Brain microvascular endothelial cell (primary cell): ENCODE measurements around the gene CDC42EP2.

Experiments
- DNase-seq: peaks from one replicate; pipeline ENCODE4 v3.0.0-alpha.2; 2020
- H3K27ac ChIP-seq: fragments of 250-450 bp; sonication (Bioruptor Pico); 2 replicates; pipeline ENCODE4 v1.5.1; 2020; ENCODE audit warnings: mild to moderate bottlenecking, moderate library complexity
- H3K27me3 ChIP-seq: fragments of 250-450 bp; sonication (Bioruptor Pico); replicated peaks from 2 replicates; pipeline ENCODE4 v1.5.1; 2020; ENCODE audit warnings: mild to moderate bottlenecking
- H3K36me3 ChIP-seq: fragments of 250-450 bp; sonication (Bioruptor Pico); replicated peaks from 2 replicates; pipeline ENCODE4 v1.5.1; 2020; ENCODE audit warnings: mild to moderate bottlenecking
- H3K4me3 ChIP-seq: 2 replicates; pipeline ENCODE4 v1.5.1; 2011; ENCODE audit warnings: low read depth, mild to moderate bottlenecking, control low read depth, low read length, moderate library complexity
- in situ Hi-C: cut with HindIII; loops from 2 replicates; pipeline ENCODE4 v1.10.0; 2017; ENCODE audit warnings: low sequenced_read_pairs, low pct_ligation_motif_present
- TF ChIP-seq, protein P1 (sequence below): IDR thresholded peaks from 2 replicates; pipeline ENCODE4 v1.5.1; 2011; ENCODE audit warnings: low read depth, mild to moderate bottlenecking, moderate library complexity, low read length, control low read depth, inconsistent platforms; ENCODE audit errors: missing control alignments

Gene CDC42EP2

DNA sequence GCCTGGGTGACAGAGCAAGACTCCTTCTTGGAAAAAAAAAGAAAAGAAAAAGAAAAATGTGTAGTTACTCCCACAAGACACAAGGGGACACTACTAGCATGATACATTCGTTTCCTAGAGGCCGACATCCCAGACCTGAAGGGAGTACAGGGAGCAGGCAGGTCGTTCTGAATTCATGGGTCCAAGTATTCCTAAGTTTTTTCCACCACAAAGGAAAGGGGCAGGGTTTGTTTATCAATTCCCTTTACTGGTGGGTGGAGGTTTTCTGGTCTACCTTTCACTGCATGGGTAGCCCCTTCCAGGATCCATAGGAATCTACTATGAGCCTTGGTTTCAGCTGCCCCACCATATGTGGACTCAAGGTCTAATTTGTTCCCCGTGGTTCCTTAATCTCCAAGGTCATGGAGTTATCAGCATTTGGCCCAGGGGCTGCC is 51.7 kb downstream of the CDC42EP2 start:
- DNase-seq: peak; percentile 58
- TF ChIP-seq, protein P1, sequence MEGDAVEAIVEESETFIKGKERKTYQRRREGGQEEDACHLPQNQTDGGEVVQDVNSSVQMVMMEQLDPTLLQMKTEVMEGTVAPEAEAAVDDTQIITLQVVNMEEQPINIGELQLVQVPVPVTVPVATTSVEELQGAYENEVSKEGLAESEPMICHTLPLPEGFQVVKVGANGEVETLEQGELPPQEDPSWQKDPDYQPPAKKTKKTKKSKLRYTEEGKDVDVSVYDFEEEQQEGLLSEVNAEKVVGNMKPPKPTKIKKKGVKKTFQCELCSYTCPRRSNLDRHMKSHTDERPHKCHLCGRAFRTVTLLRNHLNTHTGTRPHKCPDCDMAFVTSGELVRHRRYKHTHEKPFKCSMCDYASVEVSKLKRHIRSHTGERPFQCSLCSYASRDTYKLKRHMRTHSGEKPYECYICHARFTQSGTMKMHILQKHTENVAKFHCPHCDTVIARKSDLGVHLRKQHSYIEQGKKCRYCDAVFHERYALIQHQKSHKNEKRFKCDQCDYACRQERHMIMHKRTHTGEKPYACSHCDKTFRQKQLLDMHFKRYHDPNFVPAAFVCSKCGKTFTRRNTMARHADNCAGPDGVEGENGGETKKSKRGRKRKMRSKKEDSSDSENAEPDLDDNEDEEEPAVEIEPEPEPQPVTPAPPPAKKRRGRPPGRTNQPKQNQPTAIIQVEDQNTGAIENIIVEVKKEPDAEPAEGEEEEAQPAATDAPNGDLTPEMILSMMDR: peak; percentile 73
- in situ Hi-C loops: no loop called here
- Histone ChIP-seq H3K4me3 (no peak overlapping the region), H3K36me3 (no peaks in the 10 kb centered on the region), H3K27ac (no peak overlapping the region), H3K27me3 (no peaks in the 10 kb centered on the region)

DNA sequence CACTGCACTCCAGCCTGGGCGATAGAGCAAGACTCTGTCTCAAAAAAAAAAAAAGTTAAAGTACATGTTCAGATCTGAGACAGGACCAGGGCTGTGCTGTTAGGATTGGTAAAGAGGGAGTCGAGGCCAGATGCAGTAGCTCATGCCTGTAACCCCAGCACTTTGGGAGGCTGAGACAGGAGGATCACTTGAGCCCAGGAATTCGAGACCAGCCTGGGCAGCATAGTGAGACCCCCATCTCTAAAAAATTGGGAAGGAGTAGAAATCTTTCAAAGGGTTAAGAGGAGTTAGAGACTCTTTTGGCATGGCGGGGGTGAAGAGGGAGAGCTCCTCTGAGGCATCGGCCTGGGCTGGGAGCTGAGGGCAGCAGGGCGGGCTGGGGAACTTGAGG is 56.0 kb downstream of the CDC42EP2 start:
- in situ Hi-C loops: no loop called here
- TF ChIP-seq, protein P1: no peak
- Histone ChIP-seq H3K27me3 (no peaks in the 10 kb centered on the region), H3K4me3 (no peak overlapping the region), H3K27ac (peak overlapping the region; percentile 72), H3K36me3 (no peaks in the 10 kb centered on the region)
- no peak for DNase-seq
